ENCODE results near the gene CDC73.

DNA sequence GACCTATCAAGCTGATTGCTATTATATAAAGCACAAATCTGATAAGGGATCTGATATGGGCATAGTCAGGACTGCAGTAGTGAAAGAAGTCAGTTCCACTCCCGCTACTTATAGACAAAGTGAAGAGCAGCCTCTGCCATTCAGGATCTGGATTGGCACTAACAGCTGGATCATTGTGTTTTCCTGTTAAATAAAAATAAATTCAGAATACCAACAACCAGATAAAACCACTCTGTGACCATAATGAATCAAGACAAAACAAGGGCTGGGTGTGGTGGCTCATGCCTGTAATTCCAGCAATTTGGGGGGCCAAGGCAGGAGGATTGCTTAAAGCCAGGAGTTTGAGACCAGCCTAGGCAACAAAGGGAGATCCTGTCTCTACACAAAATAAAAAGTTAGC lies 11.6 kb upstream of the CDC73 start:
- TF ChIP-seq POLR2A (IDR thresholded peaks at IDR 0.05; ENCODE audit: low read depth) (no peak), CTCF (IDR thresholded peaks at IDR 0.05) (no peak), POLR2AphosphoS5 (IDR thresholded peaks at IDR 0.05) (no peak), EP300 (IDR thresholded peaks at IDR 0.05) (no peak)
